SU-DHL-6 (cell line): ENCODE results near the gene CORT.

Experiments
- H2AFZ ChIP-seq: fragments of 200-600 bp; sonication (generic); 2 replicates; pipeline ENCODE4 v1.6.1; 2014; ENCODE audit warnings: low read depth, mild to moderate bottlenecking, moderate library complexity, mixed read lengths, antibody characterized with exemption, low read length; ENCODE audit not compliant: severe bottlenecking
- H3F3A ChIP-seq: fragments of 200-600 bp; shearing (Covaris generic); 2 replicates; pipeline ENCODE4 v1.6.0; 2016; ENCODE audit warnings: antibody characterized with exemption, mild to moderate bottlenecking; ENCODE audit not compliant: insufficient read depth
- H3K27ac ChIP-seq: fragments of 200-600 bp; sonication (generic); 2 replicates; pipeline ENCODE4 v1.5.1; 2016; ENCODE audit warnings: low read depth, mild to moderate bottlenecking, low read length, moderate library complexity, mixed read lengths
- H3K27me3 ChIP-seq: fragments of 200-600 bp; sonication (generic), shearing (Covaris generic); 2 replicates; pipeline ENCODE4 v1.6.0; 2014; ENCODE audit warnings: mild to moderate bottlenecking, low read length
- H3K36me3 ChIP-seq: fragments of 200-600 bp; sonication (generic); 2 replicates; pipeline ENCODE4 v1.6.1; 2014; ENCODE audit warnings: mild to moderate bottlenecking, low read length, mixed read lengths
- H3K4me2 ChIP-seq: fragments of 300-600, 200-600 bp; shearing (Covaris generic), sonication (generic); 2 replicates; pipeline ENCODE4 v1.6.0; 2014; ENCODE audit warnings: low read length, low read depth, mild to moderate bottlenecking; ENCODE audit not compliant: poor library complexity, severe bottlenecking
- H3K4me3 ChIP-seq: fragments of 200-600 bp; sonication (generic); 2 replicates; pipeline ENCODE4 v1.5.1; 2014; ENCODE audit warnings: antibody characterized with exemption, low read length, mild to moderate bottlenecking, mixed read lengths; ENCODE audit not compliant: insufficient read depth, poor library complexity, severe bottlenecking
- H3K79me2 ChIP-seq: fragments of 200-600 bp; sonication (generic); 2 replicates; pipeline ENCODE4 v1.6.1; 2014; ENCODE audit warnings: mild to moderate bottlenecking, low read length, moderate library complexity; ENCODE audit not compliant: insufficient read depth
- H3K9ac ChIP-seq: fragments of 200-600 bp; sonication (generic); 2 replicates; pipeline ENCODE4 v1.7.0; 2014; ENCODE audit warnings: mild to moderate bottlenecking, low read length
- H3K9me2 ChIP-seq: fragments of 200-600 bp; sonication (generic); replicated peaks from 2 replicates; pipeline ENCODE4 v1.6.1; 2014; ENCODE audit warnings: low read length; ENCODE audit not compliant: insufficient read depth
- H3K9me3 ChIP-seq: fragments of 200-600 bp; sonication (generic); 2 replicates; pipeline ENCODE4 v1.6.1; 2014; ENCODE audit warnings: low read length, mixed read lengths; ENCODE audit not compliant: insufficient read depth
- H4K20me1 ChIP-seq: fragments of 200-600 bp; sonication (generic); 2 replicates; pipeline ENCODE4 v1.6.1; 2014; ENCODE audit warnings: low read depth, mild to moderate bottlenecking, antibody characterized with exemption, low read length, moderate library complexity, mixed read lengths
- EZH2phosphoT487 ChIP-seq: fragments of 200-600 bp; sonication (generic), shearing (Covaris generic); conservative IDR thresholded peaks from 2 replicates; pipeline ENCODE4 v1.6.1; 2018; ENCODE audit warnings: mild to moderate bottlenecking, antibody characterized with exemption, low read length, moderate library complexity, mixed read lengths
- TF ChIP-seq, protein P1 (sequence below): fragments of 200-600 bp; sonication (generic); IDR thresholded peaks from one replicate; pipeline ENCODE4 v1.5.1; 2017; ENCODE audit warnings: antibody characterized with exemption, mild to moderate bottlenecking, low read length, moderate library complexity; ENCODE audit not compliant: insufficient read depth, poor library complexity, severe bottlenecking

Gene CORT

DNA sequence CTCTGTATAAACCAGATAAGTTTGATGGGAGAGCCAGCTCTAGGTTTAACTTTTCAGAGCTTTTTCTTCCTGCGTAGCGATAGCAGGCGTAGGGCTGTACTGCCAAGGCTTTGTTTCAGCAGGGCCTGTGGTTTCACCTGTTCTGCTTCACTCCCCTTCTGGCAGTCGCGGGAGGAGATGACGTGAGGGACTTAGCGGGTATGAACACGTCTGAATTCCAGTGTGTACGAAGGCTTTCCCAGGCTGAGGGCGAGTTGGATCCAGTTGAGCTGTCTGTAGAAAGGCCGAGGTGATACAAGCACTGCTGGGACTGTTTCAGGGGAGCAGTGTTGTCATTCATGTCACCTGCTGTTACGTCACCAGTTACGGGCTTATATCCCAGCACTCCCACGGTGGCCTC, 46.1 kb downstream of the CORT start:
- Histone ChIP-seq H3K9ac (no peak overlapping the region), H3K79me2 (peaks cover 63% of the 10 kb centered on the region), H3K27ac (no peak overlapping the region), H3K36me3 (no peaks in the 10 kb centered on the region), H3K27me3 (no peaks in the 10 kb centered on the region), H3K4me3 (no peak overlapping the region), H3F3A (no peaks in the 10 kb centered on the region), H2AFZ (no peak overlapping the region), H3K4me2 (no peak overlapping the region), H3K9me3 (no peaks in the 10 kb centered on the region), H4K20me1 (no peaks in the 10 kb centered on the region), H3K9me2 (no peaks in the 10 kb centered on the region)
- TF ChIP-seq, protein P1, sequence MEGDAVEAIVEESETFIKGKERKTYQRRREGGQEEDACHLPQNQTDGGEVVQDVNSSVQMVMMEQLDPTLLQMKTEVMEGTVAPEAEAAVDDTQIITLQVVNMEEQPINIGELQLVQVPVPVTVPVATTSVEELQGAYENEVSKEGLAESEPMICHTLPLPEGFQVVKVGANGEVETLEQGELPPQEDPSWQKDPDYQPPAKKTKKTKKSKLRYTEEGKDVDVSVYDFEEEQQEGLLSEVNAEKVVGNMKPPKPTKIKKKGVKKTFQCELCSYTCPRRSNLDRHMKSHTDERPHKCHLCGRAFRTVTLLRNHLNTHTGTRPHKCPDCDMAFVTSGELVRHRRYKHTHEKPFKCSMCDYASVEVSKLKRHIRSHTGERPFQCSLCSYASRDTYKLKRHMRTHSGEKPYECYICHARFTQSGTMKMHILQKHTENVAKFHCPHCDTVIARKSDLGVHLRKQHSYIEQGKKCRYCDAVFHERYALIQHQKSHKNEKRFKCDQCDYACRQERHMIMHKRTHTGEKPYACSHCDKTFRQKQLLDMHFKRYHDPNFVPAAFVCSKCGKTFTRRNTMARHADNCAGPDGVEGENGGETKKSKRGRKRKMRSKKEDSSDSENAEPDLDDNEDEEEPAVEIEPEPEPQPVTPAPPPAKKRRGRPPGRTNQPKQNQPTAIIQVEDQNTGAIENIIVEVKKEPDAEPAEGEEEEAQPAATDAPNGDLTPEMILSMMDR = no peak
- no peak for TF ChIP-seq EZH2phosphoT487

DNA sequence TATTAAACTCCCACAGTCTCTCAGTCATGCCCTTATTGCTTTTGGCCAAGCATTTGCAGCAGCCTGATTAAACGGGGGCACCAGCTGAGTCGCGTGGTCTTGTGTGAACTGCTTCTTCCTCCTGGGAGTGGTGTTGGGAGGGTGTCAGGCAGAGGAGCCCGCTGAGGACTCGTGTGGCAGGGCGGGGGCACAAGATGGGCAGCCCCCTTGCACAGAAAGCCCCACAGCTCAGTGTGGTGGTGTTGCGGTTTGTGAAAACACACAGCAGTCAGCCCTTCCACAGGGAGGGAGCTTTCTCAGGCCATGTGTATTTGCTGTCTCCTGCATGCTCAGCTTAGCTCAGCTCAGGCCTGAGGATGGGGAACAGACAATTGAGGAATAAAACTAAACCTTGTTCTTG, 47.3 kb downstream of the CORT start:
- Histone ChIP-seq H4K20me1 (no peaks in the 10 kb centered on the region), H3K79me2 (peaks cover 60% of the 10 kb centered on the region), H3K27me3 (no peaks in the 10 kb centered on the region), H3K9me2 (no peaks in the 10 kb centered on the region), H3F3A (no peaks in the 10 kb centered on the region), H3K4me3 (no peak overlapping the region), H3K27ac (no peak overlapping the region), H3K36me3 (no peaks in the 10 kb centered on the region), H3K9me3 (no peaks in the 10 kb centered on the region), H3K4me2 (no peak overlapping the region), H2AFZ (no peak overlapping the region), H3K9ac (no peak overlapping the region)
- no peak for TF ChIP-seq EZH2phosphoT487
- TF ChIP-seq, protein P1 = no peak

DNA sequence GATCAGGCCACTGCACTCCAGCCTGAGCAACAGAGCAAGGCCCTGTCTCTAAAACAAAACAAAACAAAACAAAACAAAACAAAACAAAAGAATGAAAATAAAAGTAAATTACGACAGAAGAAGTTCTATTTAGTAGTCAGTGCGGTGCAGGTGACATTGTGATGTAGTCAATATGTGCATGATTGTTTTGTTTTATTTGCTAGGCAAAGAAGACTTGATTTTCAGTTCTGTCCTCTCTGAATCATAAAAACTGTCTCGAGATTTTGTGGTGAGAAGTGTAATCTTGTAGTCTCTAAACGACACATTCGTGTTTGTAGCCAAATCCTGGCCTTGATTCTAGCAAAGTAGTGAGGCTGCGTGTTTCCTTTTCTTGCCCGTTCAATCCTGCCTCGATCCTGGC, 48.4 kb downstream of the CORT start:
- Histone ChIP-seq H3F3A (no peaks in the 10 kb centered on the region), H3K27ac (no peak overlapping the region), H3K27me3 (no peaks in the 10 kb centered on the region), H3K4me2 (no peak overlapping the region), H4K20me1 (no peaks in the 10 kb centered on the region), H3K79me2 (peaks cover 54% of the 10 kb centered on the region), H3K9me3 (no peaks in the 10 kb centered on the region), H3K4me3 (no peak overlapping the region), H3K9me2 (no peaks in the 10 kb centered on the region), H2AFZ (no peak overlapping the region), H3K36me3 (no peaks in the 10 kb centered on the region), H3K9ac (no peak overlapping the region)
- TF ChIP-seq, protein P1 = no peak
- no peak for TF ChIP-seq EZH2phosphoT487
